Stimulated activated CD4-positive, alpha-beta T cell treated with anti-CD3 and anti-CD28 coated beads, Interleukin-2, amount 100 ng/mL, for 24 hours (primary cell): ENCODE data around the gene PPM1H.

Experiments used
- DNase-seq, 2 donors: peaks; one replicate each; pipeline ENCODE4 v3.0.0-alpha.2; 2020

Gene PPM1H

GRCh38 chr12:62866451-62867082 is 68.4 kb downstream of the PPM1H start:
- no peak for DNase-seq

- DNase-seq = no peak
These were observed 69.0 kb downstream of the PPM1H start for GRCh38 chr12:62865937-62866336.

GRCh38 chr12:62865065-62865464 is 69.9 kb downstream of the PPM1H start:
- no peak for DNase-seq

DNA sequence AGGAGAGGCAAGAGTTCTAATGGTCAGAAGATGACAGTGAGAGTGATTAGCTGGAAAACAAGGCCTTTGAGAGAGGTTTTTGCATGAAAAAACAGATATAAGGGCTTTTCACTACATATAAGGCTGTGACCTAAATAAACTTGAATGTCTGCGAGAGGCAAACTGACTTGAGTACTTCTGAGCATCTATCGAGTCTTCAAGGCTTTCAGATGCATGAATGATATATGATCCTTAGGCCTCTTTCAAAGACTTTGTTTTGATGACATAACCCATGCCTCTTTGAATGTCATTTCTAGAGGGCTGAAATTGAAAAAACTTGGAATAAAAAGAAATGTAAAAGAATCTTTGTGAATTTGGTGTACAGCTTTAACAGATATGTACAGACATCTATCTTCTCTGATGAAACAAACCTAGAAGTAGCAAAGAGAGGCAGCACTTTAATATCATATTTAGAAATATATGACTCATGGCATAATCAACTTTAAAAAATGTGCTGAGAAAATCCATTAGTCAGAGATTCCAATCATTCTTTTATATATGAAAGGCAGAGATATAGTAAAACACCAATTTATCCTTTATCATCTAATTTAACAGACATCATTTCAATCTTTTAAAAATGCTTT is 72.6 kb downstream of the PPM1H start:
- no peak for DNase-seq

DNA sequence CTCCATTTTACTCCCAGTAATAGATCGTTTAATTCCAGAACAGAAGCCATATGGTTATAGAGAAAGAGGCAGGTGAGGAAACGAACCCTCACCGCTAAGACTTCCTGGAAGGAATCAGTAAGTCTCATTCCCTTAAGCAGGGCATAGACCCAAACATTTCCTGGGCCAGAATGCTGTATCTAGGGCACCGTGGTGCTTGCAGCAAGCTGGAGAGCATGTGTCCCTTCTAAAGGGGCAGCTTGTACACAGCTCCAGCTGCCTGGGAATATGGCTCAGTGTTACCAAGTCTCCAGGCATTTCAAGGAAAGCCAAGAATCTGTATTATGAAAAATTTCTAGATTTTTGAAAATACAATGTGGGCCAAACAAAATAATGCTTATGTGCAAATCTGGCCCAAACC is 73.4 kb downstream of the PPM1H start:
- DNase-seq = no peak

DNA sequence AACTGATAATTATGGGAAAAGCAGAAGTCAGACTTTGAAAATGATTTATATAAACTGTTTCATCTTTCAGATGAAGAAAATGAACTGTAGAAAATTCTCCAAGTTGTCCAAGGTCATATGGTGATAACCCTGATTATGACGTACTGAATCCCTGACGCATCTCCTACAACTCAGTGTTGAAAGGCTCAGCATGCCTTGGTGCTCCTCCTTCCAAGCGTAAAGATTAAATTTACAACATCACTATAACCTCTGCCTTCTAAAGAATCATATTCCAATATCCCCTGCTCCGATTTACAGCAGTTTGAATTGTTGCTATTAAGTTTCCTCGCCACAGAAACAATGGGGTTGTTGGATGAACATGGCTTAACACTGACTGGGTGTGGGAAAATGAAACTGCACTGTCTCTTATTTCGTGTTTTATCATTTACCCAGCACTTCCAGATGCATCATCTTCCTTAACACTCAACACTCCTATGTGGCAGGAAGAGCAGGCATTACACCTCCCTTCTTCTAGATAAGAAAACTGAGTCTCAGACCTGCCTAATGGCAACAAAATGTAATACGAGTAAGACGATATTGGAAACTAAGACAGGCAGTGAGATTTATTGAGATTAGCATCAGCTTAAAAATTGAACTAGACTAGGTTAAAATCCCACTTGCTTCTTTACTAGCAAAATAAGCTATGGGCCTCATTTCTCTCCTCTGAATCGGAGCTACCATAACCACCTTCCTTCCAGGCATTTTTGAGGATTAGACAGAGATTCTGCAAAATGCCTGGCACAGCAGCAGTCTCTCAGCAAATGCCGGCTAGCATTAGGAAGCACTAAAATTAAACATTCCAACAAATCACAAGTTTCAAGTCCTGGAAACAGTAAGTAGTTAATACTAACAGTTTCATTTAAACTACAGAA is 74.2 kb downstream of the PPM1H start:
- no peak for DNase-seq

- no peak for DNase-seq
These were observed 74.9 kb downstream of the PPM1H start for GRCh38 chr12:62860020-62860419.

GRCh38 chr12:62859321-62859737 is 75.6 kb downstream of the PPM1H start:
- no peak for DNase-seq

DNA sequence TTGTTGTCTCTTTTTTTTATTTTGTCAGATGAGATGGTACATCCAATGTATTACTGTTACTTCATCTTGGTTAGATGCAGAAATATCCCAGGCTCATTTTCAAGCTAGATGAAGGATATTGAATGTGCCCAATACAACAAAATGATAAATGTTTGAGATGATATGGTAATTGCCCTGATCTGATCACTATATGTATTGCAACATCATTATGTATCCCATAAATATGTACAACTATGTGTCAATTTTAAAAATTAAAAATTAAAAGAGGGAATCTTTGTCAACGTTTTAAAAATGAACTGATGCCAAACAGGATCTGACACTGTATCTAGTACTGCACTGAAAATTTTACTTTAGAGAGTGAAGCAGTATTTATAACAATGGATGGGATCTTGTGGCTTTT is 78.5 kb downstream of the PPM1H start:
- no peak for DNase-seq

GRCh38 chr12:62854024-62854423 is 80.9 kb downstream of the PPM1H start:
- DNase-seq = no peak

GRCh38 chr12:62849398-62849797 is 85.6 kb downstream of the PPM1H start:
- no peak for DNase-seq

- no peak for DNase-seq
These were observed 86.5 kb downstream of the PPM1H start for GRCh38 chr12:62848418-62848817.

GRCh38 chr12:62847709-62848108 is 87.2 kb downstream of the PPM1H start:
- DNase-seq = no peak

DNA sequence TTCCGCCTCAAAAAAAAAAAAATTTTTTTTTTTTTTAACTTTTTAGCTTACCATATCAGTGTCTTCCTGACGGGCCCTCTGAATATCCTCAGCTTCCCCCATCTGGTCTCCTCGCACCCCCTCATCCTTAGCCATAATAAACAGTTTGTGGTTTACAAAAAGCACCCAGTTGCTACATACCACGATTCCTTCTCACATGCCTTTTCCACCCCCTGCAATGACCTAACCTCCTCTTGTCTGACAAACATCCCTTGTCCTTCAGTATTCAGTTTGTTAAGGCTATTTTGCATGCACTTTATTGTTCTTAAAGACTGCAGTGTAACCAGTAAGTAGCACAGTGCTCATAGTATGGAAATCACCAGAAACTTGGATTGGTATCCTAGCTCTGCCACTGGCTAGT is 88.5 kb downstream of the PPM1H start:
- no peak for DNase-seq

GRCh38 chr12:62844915-62845314 is 90.0 kb downstream of the PPM1H start:
- no peak for DNase-seq

- DNase-seq = no peak
These were observed 91.2 kb downstream of the PPM1H start for GRCh38 chr12:62843716-62844115.

GRCh38 chr12:62841846-62842245 is 93.1 kb downstream of the PPM1H start:
- DNase-seq = no peak

GRCh38 chr12:62840806-62841205 is 94.1 kb downstream of the PPM1H start:
- no peak for DNase-seq

DNA sequence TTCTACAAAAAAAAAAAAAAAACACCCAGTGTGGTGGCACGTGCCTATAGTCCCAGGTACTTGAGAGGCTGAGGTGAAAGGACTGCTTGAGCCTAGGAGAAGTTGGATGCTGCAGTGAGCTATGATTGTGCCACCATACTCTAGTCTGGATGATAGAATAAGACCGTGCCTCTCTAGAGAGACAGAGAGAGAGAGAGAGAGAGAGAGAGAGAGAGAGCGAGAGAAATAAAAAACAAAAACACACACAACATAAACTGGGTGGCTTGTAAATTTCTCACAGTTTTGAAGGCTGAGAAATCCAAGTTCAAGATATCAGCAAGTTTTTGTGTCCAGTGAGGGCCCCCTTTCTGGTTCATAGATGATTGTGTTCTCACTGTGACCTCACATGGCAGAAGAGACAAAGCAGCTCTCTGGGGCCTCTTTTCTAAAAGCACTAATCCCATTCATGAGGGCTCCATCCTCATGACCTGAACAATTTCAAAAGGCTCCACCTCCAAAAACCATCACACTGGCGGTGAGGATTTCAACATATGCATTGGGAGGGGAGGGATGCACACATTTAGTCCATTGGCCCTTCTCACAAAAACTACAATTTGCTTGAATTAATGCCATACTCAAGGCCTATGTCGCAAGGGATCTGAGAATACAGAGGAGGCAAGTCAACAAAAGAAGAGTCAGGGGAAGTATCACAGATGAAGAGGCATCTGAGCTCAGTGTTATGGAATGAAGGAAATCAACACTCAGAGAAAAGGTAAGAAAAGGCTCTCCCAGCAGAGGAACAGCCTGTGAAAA is 94.9 kb downstream of the PPM1H start:
- DNase-seq = no peak

GRCh38 chr12:62834971-62835547 is 99.9 kb downstream of the PPM1H start:
- no peak for DNase-seq

- no peak for DNase-seq
These were observed 100.5 kb downstream of the PPM1H start for GRCh38 chr12:62834406-62834805.

GRCh38 chr12:62833634-62834033 is 101.3 kb downstream of the PPM1H start:
- no peak for DNase-seq

DNA sequence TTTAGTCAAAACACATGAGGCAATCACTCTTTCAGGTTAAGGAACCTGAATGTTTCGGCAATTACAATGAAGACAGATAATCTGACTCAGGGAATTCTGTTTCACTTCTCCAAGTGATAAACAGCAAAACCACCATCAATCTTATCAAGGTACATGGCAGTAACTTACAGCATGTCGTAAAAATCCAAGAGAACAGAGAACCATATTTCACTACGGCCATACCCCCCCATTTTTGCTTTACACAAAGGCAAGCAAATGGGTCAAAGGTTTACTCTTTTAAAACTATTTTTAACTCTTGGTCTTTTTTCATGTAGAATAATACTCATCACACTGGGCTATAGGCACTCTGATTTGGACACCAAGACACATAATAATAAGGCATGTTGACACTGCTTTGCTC is 102.4 kb downstream of the PPM1H start:
- no peak for DNase-seq
